Epidermal melanocyte (primary cell): Measurements from ENCODE around the gene ATXN7L1.

Source experiments
- DNase-seq: peaks from one replicate; pipeline ENCODE4 v3.0.0; 2011; ENCODE audit warnings: low spot score; ENCODE audit not compliant: insufficient read length

ATXN7L1 gene

GRCh38 chr7:105779856-105780780 is 96.3 kb downstream of the ATXN7L1 start:
- no peak for DNase-seq

GRCh38 chr7:105778956-105779355 is 97.4 kb downstream of the ATXN7L1 start:
- DNase-seq = no peak

DNA sequence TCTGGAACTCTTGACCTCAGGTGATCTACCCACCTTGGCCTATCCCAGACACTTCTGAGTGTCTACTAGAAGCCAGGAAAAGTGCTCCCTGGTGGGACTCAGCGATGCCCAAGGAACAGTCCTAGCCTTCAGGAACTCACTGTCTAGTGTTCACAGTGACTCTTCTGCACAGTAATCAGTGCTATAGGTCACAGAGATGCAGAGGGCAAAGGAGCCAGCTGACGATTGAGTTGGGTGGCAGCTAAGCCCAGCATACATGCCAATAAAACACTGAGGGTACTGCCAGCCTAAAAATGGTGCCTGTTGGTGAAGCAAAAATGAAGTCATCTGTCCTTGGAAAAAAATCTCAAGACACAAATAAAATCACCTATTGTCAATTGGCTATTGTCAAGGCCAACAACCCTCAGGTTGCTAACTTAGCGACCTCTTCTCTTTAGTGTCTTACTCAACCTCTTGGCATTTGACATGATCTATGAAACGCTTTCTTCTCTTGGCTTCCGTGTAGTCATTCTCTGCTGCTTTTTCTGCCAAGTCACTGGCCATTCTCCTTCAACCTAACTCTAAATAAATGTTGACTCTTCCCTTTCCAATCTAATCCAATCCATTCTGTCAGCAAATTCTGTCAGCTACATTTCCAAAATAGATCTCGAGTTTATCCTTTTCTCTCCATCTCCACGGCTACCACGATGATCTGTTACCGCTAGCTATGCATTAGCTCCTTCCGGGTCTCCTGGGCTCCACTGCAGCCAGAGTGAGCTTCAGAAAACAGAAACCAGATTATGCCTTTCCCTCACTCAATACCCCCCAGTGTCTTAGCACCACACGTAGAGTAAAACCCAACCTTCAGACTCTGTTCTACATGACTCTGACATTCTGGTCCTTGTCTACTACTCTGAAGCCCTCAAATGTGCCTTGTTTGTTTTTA is 99.2 kb downstream of the ATXN7L1 start:
- DNase-seq = no peak

- DNase-seq = peak; percentile 86
These were observed 100.2 kb downstream of the ATXN7L1 start for GRCh38 chr7:105776068-105776790.

- no peak for DNase-seq
These were observed 100.8 kb downstream of the ATXN7L1 start for GRCh38 chr7:105775580-105775979.

DNA sequence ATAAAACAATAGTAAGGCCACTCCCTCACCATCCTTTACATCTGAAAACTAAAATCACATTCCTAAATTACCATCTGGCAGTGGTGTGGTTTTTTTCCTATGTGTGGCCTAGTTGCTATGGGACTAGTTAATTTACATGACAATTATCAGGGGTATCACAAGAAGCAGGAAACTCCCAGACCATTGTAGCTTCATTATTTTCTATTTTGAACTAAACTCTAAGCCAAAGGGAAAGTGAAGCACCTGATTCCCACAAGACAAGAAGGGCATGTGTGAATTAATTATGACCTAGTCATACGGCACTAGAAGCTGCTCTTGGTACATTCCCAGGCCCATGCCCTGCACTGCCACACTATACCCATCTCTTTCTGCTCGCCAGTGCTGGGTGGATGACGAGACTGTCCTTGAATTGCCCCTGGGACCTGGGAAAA is 103.4 kb downstream of the ATXN7L1 start:
- DNase-seq = no peak

DNA sequence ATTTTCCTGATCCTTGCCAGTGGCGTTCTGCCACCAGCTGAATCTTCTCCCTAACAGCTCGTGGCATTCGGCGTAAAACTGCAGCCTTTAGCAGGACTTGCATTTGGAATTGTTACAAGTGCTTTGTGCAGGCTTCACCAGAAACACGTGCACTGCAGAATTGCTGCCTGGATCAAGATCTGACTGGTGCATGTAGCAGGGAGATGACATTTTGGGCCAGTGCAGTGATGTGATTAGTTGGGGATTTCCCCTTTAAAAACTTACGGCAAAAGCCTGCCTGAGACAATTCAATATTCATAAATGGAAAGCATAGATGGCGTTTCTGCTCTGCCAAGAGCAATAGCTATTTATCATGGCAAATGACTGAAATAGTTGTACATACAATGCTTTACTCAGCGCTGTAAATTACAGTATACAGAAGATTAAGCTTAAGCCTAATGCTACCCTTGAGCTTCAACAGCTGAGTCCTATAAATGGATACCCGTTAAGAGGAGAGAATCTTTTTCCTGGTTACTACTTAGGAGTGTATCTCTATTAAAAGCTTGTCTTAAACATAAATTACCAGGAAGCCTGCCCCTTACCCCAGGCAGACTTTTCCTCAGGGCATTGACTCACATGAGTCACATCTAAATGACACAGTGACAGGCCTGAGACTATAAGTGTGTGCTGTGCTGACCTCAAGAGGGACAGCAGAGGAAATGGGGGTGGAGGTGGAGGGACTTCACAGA is 106.3 kb downstream of the ATXN7L1 start:
- no peak for DNase-seq

DNA sequence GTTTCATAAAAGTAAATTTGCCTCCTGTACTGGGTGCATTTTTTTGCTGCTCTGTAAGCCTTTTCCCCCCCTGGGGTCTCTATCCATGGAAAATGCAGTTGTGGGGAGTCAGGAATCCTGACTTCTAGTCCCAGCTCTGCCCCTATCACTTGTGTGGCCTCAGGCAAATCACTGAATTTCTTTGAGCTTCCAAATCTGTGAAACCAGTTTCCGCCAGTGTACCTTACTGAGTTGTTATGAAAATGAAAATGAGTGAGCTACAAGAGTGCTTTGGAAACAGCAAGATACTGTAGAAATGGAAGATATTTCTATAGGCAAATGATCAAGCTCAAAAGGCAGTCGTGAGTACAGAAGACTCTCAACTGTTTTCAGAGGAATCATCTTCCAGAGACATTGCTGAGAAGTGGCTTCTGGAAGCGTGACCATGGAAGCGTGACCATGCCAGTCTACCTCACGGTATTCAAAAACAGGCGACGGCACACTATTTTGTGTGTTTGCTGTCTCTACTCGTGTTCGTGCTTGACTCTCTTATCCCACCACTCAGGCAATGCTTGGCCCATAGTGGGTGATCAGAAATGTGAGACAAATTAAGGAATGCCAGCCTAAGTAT is 107.4 kb downstream of the ATXN7L1 start:
- no peak for DNase-seq

DNA sequence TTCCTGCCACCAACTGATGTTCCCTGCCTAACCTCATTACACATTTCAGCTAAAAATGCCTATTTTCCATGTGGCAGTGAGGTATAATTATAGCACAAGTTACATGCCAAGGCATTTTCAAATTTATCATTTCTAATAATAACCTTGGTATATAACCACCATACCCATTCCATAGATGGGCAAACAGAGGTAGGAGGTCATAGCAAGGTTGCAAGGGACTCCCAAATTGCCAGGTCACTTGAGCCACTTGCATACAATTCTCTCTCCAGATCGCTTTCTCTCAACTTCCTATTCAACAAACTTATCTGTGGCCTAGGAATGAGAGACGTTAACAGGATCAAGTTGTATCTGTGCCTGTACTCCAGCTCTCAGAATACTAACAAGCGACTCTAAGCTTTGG is 108.3 kb downstream of the ATXN7L1 start:
- DNase-seq = no peak

DNA sequence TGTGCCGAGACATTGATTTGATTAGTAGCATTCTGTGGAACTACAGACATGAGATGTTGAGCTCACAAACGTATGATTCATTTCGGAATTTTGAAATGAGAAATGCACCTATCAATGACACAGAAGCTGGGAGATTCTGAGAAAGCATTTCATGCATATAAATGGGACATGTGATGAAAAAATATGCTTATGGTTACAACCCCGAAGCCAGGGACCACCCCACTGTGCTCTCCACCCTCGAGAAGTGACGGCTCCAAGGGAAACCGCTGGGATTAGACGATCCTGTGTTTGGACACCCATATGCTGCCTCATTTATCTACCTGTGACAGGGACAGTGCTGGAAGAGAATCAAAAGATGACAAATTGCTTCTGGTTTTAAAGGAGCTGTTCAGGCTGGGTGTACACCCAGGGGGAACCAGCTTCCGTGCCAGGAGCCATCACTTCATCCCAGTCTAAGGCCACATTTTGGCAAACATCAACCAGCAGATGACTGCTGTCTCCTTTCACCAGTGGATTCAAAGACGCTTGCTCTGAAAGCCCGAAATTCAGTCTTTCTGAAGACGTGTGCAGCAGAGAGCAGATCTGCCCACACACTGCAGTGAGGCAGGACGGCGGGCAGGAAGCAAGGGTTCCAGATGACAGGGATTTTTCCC is 109.9 kb downstream of the ATXN7L1 start:
- DNase-seq = no peak

DNA sequence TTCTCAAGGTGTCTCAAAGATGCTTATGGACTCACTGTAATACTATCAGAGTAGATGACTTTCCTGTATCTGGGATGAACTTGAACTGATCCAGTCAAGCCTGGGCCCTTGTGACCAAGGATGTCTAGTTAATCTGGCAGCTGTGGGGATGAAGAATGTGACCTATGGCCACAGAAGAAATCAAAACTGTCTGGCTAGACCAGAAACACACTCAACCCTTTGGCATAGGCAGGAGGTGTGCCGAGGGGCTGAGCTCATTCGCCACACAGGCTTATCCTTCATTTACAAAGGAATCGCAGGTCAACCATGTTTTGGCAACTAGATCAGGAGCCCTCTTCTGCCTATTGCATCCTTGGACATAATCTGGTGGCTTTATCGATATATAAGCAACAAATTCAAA is 110.6 kb downstream of the ATXN7L1 start:
- DNase-seq = no peak

DNA sequence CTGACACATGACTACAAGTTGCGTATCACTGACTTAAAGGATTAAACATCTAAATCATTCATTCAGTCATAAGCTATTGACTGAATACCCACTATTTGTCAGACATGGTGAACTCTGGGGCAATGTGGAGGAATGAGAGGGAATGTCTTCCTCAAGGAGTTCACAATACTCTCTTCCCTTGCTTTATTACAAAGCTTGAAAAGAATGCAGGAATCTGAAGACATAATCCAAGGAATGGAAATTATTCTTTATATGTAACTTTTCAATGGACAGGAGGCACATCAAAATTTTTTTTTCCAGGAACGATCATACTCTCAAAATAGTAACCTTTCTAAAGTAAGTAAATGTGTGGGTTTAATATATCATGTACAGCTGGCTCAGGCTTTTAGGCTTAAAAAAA is 111.9 kb downstream of the ATXN7L1 start:
- no peak for DNase-seq

DNA sequence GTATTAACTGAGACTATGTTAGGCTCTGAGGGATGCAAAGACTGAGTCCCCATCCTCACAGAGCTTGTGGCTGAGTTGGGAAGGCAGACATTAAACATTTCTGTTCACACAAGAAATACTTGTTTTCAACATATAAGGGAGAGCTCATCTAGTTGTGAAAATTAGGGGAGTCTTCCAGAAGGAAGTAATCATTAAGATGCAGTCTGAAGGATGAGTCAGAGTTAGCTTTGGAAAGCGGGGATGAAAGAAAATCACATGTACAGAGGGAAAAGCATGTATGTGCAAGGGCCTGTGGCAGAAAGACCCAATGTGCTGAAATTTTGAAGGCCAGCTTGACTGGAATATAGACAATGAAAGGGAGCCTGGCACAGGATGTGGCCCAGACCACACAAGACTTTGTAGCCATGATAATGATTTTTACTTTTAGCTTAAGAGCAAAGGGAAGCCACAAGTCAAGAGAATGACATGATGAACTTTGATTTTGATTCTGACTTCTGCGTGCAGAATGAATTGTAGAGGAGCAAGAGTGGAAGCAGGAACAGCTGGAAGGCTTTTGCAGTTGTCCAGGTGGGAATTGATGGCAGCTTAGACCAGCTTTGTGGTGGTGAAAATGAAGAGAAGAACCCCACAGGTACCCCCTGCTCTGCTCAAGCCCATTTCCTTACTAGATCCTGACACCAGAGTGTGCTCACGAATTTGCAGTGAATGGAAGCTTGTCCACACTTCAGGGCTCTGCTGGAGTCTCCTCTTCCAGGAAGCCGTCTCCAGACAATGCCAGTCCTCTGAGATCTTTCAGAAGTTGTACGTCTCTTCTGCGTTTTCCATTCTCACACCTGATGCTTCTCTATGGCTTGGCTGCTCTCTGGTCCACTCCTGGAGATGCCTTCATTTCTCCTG is 115.6 kb downstream of the ATXN7L1 start:
- DNase-seq = no peak

GRCh38 chr7:105759670-105760550 is 116.5 kb downstream of the ATXN7L1 start:
- no peak for DNase-seq

DNA sequence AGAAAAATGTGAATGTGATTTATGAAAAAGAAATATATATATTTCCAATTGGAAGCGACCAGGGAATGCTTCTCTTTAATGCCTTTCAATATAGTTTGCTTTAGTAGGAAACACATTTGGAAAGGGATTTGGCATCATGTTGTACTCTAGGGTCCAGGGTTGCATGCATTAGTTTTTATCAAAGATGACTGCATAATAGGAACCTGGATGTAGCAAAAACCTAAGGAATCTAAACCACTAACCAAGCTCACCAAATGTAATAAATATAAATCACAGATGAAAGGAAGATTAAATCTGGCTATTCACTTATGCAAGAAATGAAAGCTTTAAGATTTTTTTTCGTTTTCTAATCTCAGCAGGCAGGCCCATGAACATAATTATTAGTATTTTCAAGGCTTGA is 120.0 kb downstream of the ATXN7L1 start:
- no peak for DNase-seq

DNA sequence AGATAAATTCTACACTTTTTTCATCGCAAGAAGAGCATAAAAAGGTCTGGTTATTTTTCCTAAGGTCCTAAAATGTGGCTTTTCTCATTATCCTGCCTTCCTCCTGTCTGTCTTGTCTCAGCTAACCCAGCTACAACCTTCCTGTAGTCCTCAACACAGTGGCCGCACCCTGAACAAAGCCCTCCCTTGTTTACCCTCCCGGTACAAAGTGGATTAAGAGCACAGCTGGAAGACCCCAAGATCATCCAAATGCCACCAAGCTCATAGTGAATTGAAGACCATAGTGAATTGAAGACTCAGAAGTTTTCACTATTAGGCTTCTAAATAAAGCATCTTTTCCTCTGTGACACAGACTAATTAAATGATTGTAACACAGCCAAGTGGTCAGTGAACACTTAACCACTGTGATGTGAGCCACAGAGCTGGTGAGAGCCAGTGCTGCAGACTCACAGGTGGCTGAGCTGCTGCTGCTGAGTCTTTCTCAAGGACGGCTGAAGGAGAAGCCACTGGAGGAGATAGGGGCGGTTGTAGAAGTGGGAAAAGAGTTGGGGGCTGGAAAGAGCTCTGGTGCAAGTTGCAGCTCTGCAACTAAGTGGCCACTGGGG is 123.6 kb downstream of the ATXN7L1 start:
- DNase-seq = no peak

GRCh38 chr7:105751054-105751453 is 125.3 kb downstream of the ATXN7L1 start:
- DNase-seq = no peak
